Activated naive CD4-positive, alpha-beta T cell (primary cell): Measurements from ENCODE around the gene UBL4A.

Source experiments
- DNase-seq, 4 experiments: peaks; one replicate each; lab custom pipeline; 2025; lab: John Stamatoyannopoulos, UW

Gene UBL4A

GRCh38 chrX:154462396-154462795 lies 24.0 kb downstream of the UBL4A start:
- no peak for DNase-seq

GRCh38 chrX:154460326-154460725 lies 26.1 kb downstream of the UBL4A start:
- DNase-seq: no peak

- DNase-seq: no peak
Observed at GRCh38 chrX:154459832-154460231, 26.6 kb downstream of the UBL4A start.

GRCh38 chrX:154458954-154459778 lies 27.2 kb downstream of the UBL4A start:
- no peak for DNase-seq

- DNase-seq: peak; percentile 8 to 68 (median 30)
Observed at GRCh38 chrX:154458116-154458953, 28.1 kb downstream of the UBL4A start, which contains the start of gene PLXNA3. Gene PLXNA3, plus strand, starts transcription at chrX:154458281. Its CDS starts 1,903 bp downstream, at chrX:154460184.

GRCh38 chrX:154457491-154458115 lies 28.8 kb downstream of the UBL4A start:
- DNase-seq: peak in 2 of 4 experiments; percentile 33 to 68

GRCh38 chrX:154452823-154453222 lies 33.6 kb downstream of the UBL4A start:
- no peak for DNase-seq

- no peak for DNase-seq
Observed at GRCh38 chrX:154450312-154450711, 36.1 kb downstream of the UBL4A start.

GRCh38 chrX:154449618-154450017 lies 36.8 kb downstream of the UBL4A start:
- DNase-seq: no peak

- no peak for DNase-seq
Observed at GRCh38 chrX:154448484-154448883, 37.9 kb downstream of the UBL4A start.

GRCh38 chrX:154446430-154446829 lies 40.0 kb downstream of the UBL4A start:
- no peak for DNase-seq

GRCh38 chrX:154445776-154446175 lies 40.6 kb downstream of the UBL4A start:
- DNase-seq: no peak

GRCh38 chrX:154444755-154445246 lies 41.6 kb downstream of the UBL4A start:
- no peak for DNase-seq

GRCh38 chrX:154443992-154444754 lies 42.2 kb downstream of the UBL4A start, which contains the start of gene FAM50A:
Gene FAM50A, plus strand, starts transcription at chrX:154444141. Its CDS starts 95 bp downstream, at chrX:154444236.
- DNase-seq: peak in 3 of 4 experiments; percentile 15 to 60 (median 26)

GRCh38 chrX:154443479-154443910 lies 42.9 kb downstream of the UBL4A start:
- no peak for DNase-seq

GRCh38 chrX:154441984-154442707 lies 44.3 kb downstream of the UBL4A start:
- no peak for DNase-seq

GRCh38 chrX:154441564-154441963 lies 44.9 kb downstream of the UBL4A start:
- DNase-seq: no peak

- DNase-seq: no peak
Observed at GRCh38 chrX:154440623-154441357, 45.6 kb downstream of the UBL4A start.

- no peak for DNase-seq
Observed at GRCh38 chrX:154439841-154440240, 46.6 kb downstream of the UBL4A start.
